Measurements from ENCODE around the gene EEPD1. TPM values are rescaled to one million over a fixed set of nuclear protein-coding genes. Genes with fewer than 3 reads are reported as not detected.

EEPD1 gene
- total RNA-seq, 1 experiment from 2014 or later, result 5.0 TPM

GRCh38 chr7:36209814-36210183, 56.7 kb downstream of the EEPD1 start:
- H2BK5ac ChIP-seq (ENCODE audit: insufficient read length, low read length), result no peak overlapping the region
- no peak overlapping the region for H2BK15ac ChIP-seq (ENCODE audit: low read depth, low read length)
- no peak overlapping the region for H3K4me2 ChIP-seq (ENCODE audit: insufficient read depth, insufficient read length, low read length)
- TF ChIP-seq, protein P1, sequence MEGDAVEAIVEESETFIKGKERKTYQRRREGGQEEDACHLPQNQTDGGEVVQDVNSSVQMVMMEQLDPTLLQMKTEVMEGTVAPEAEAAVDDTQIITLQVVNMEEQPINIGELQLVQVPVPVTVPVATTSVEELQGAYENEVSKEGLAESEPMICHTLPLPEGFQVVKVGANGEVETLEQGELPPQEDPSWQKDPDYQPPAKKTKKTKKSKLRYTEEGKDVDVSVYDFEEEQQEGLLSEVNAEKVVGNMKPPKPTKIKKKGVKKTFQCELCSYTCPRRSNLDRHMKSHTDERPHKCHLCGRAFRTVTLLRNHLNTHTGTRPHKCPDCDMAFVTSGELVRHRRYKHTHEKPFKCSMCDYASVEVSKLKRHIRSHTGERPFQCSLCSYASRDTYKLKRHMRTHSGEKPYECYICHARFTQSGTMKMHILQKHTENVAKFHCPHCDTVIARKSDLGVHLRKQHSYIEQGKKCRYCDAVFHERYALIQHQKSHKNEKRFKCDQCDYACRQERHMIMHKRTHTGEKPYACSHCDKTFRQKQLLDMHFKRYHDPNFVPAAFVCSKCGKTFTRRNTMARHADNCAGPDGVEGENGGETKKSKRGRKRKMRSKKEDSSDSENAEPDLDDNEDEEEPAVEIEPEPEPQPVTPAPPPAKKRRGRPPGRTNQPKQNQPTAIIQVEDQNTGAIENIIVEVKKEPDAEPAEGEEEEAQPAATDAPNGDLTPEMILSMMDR (conservative IDR thresholded peaks at IDR 0.05), result no peak
- H3K14ac ChIP-seq (ENCODE audit: insufficient read depth, low read length), result no peak overlapping the region
- H2BK120ac ChIP-seq (ENCODE audit: low read depth, low read length, poor library complexity, severe bottlenecking), result no peak overlapping the region
- peaks cover 34 to 43% of the 10 kb centered on the region in 2 experiments for H3K4me1 Mint-ChIP-seq
- DNase-seq, result no peak
- no peak overlapping the region for H3T11ph ChIP-seq (ENCODE audit: low read length)
- WGBS (ENCODE audit: extremely low coverage, insufficient read length, low lambda C conversion rate), result no CpG with 5 or more reads among the region's 5 CpGs
- no peak overlapping the region for H2BK20ac ChIP-seq (ENCODE audit: low read depth, low read length, poor library complexity, severe bottlenecking)
- H4K20me1 ChIP-seq (ENCODE audit: control insufficient read depth, insufficient read depth, insufficient read length), result no peaks in the 10 kb centered on the region
- H3K23ac ChIP-seq (ENCODE audit: insufficient read length, low read depth, low read length), result no peak overlapping the region
- H3K79me1 ChIP-seq (ENCODE audit: insufficient read depth, low read depth, low read length, poor library complexity, severe bottlenecking), result no peaks in the 10 kb centered on the region
- H3K4me1 ChIP-seq (ENCODE audit: insufficient read depth, low read length), result peaks cover 10% of the 10 kb centered on the region; the same call in 1 of the 2 replicates
- no peak overlapping the region for H3K9ac ChIP-seq (ENCODE audit: extremely low read depth, insufficient read length, low read length)
- no peak overlapping the region for H4K91ac ChIP-seq (ENCODE audit: insufficient read length, low read depth, low read length)
- H3K27me3 ChIP-seq (ENCODE audit: insufficient read depth, low read length), result no peaks in the 10 kb centered on the region
- no peak overlapping the region for H3K27ac ChIP-seq (ENCODE audit: insufficient read length, low read depth, low read length)
- H3K23me2 ChIP-seq (ENCODE audit: insufficient read length, low read depth, low read length, poor library complexity, severe bottlenecking), result no peaks in the 10 kb centered on the region
- no peaks in the 10 kb centered on the region for H3K79me2 ChIP-seq (ENCODE audit: insufficient read depth, low read length)
- peaks cover 2% of the 10 kb centered on the region for H3K27me3 Mint-ChIP-seq (ENCODE audit: low read depth)
- no peak overlapping the region for H2AFZ ChIP-seq (ENCODE audit: low read length)
- H2BK12ac ChIP-seq (ENCODE audit: insufficient read length, low read depth, low read length), result no peak overlapping the region
- no peak overlapping the region for H4K8ac ChIP-seq (replicated peaks; ENCODE audit: insufficient read length, low read depth, low read length)
- H3K9me3 Mint-ChIP-seq, result peaks cover 0 to 4% of the 10 kb centered on the region in 2 experiments; a peak in 3 of 5 replicates
- peaks cover 0 to 13% (median 8%) of the 10 kb centered on the region in 3 experiments; a peak in 5 of 7 replicates for H3K36me3 Mint-ChIP-seq (ENCODE audit: insufficient read depth in 1 of 3, low read depth in 3 of 3)
- H3K18ac ChIP-seq (ENCODE audit: insufficient read length, low read depth, low read length), result no peak overlapping the region
- H3K27ac Mint-ChIP-seq, result peak overlapping the region in 2 of 3 experiments; percentile 36 to 79; a peak in 4 of 7 replicates
- no peak overlapping the region for H3K56ac ChIP-seq (ENCODE audit: insufficient read length, low read depth, low read length)
- H4K5ac ChIP-seq (ENCODE audit: insufficient read length, low read depth, low read length), result no peak overlapping the region
- H3K4me3 Mint-ChIP-seq, result no peak overlapping the region
- H3K9me3 ChIP-seq (ENCODE audit: control insufficient read depth, low read depth, low read length), result no peaks in the 10 kb centered on the region
- H3K4ac ChIP-seq (ENCODE audit: low read depth, low read length), result no peak overlapping the region
- H2AK5ac ChIP-seq (ENCODE audit: insufficient read length, low read length), result no peak overlapping the region

All from H9 (cell line).